Choroid plexus epithelial cell (primary cell): Measurements from ENCODE around the gene SSH3.

Experiments used
- DNase-seq: peaks from one replicate; pipeline ENCODE4 v3.0.0-alpha.2; 2010; ENCODE audit warnings: low read depth
- H3K4me3 ChIP-seq: 2 replicates; pipeline ENCODE4 v1.5.1; 2011; ENCODE audit warnings: low read depth, mild to moderate bottlenecking, control low read depth, low read length, moderate library complexity
- CTCF ChIP-seq: conservative IDR thresholded peaks from 2 replicates; pipeline ENCODE4 v1.5.1; 2011; ENCODE audit warnings: low read depth, mild to moderate bottlenecking, control low read depth, inconsistent platforms, low read length, moderate library complexity

The SSH3 gene

DNA sequence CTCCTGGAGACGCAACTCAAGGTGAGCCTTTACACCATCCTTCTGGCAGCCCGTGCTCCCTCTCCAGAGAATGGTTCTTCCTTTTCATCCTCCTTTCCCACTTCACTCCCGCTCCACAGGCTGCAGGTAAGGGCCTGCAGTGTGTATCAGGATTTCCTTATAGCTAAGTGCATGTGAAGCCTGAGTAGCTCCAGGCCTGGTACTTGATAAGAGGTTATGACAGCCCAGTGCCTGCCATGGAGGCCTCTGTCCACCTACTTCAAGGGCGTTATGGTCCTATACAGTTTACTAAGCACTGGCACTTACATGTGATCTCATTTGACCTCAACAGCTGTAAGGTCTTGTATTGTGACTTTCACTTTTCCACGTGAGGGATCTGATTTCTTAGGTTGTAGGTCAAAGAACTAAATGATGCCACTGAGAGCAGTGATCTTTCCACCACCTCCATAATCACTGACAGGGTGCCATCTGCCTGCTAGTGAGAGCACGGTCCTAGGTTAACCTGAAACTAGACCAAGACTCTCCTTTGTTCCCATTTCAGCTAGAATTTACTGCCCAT lies 18.1 kb downstream of the SSH3 start:
- no peak for DNase-seq
- no peak for TF ChIP-seq CTCF
- H3K4me3 ChIP-seq, result no peak overlapping the region

GRCh38 chr11:67322049-67322448 lies 18.7 kb downstream of the SSH3 start:
- DNase-seq, result no peak
- H3K4me3 ChIP-seq, result no peak overlapping the region
- no peak for TF ChIP-seq CTCF

DNA sequence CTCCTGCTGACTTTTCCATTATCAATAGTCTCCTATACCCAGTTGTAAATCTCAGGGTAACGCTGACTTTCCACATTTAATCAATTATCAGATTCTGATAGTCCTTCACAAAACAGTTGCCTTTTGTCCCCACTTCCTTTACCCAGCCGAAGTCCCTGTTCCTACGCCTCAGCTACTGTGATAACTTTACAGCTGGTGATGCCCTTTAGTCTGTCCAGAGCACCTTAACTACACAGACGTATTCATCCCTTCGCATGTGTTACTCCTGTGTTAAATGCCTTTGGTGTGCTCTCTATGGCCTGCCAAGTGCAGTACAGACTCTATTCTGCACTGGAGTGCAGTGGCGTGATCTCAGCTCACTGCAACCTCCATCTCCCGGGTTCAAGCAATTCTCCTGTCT lies 20.2 kb downstream of the SSH3 start:
- TF ChIP-seq CTCF, result no peak
- no peak for DNase-seq
- H3K4me3 ChIP-seq, result no peak overlapping the region

- no peak for TF ChIP-seq CTCF
- no peak overlapping the region for H3K4me3 ChIP-seq
- no peak for DNase-seq
Measured at GRCh38 chr11:67332081-67332691, 28.9 kb downstream of the SSH3 start.

GRCh38 chr11:67337257-67337656 lies 33.9 kb downstream of the SSH3 start:
- TF ChIP-seq CTCF, result no peak
- H3K4me3 ChIP-seq, result no peak overlapping the region
- DNase-seq, result no peak

DNA sequence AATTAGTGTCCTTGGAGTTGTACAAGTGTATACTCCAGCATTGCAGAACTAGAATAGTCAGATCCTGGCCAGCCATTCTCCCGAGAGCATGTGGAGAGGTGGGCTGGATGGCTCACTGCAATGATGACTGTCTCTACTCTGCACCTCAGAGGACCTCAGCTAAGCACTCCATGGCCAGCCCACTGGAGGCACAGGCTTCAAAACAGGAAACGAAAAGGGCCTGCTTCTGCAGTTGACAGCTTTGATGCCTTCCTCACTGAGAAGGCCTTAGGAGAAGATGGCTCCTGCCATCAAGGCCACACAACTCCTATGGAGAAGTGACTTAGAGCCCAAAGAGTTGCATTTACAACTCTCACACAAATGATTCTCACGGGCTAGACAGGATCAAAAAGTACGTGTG lies 40.9 kb downstream of the SSH3 start:
- no peak overlapping the region for H3K4me3 ChIP-seq
- no peak for TF ChIP-seq CTCF
- no peak for DNase-seq

DNA sequence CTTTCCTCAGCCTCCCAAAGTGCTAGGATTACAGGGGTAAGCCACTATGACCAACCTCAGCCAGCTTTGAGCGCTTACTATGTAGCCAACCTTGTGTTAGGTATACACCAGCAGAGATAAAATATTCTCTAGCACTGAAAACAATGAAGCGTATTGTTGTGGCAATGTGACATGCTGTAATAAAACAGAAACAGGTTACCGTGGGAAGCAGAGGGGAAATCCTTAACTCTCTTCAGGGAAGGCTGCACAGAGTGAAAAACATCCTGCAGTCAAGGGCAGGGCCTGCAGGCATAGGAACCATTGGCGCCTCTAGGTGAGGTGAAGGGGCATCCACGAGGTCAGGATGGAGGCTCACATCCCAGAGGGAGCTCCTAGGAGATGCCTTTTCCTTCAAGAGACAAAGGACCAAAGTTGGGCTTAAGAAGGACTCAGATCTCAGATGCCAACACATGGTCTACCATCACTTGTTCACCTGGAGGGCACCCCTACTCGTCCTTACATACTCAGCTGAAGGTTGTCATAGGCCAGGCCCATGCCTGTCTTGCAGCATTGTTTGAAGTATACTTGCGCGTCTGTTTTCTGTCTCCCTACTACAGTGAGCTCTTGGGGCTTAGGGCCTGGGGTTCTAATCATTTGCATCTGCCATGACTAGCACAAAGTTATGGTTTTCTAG lies 42.1 kb downstream of the SSH3 start:
- TF ChIP-seq CTCF, result no peak
- H3K4me3 ChIP-seq, result no peak overlapping the region
- no peak for DNase-seq
